ENCODE results near the gene NOS3. TPM values are rescaled to one million over a fixed set of nuclear protein-coding genes. Genes with fewer than 3 reads are reported as not detected.
A peak's percentile ranks its signal among the peaks of the same experiment; 100 is the strongest.

Gene NOS3
- total and polyA plus RNA-seq, 9 of the 15 experiments (the other 6 are each of a cell fraction or from before 2014, with no cell fraction given), result 1.1 to 121 (median 23.6) TPM

- TF ChIP-seq ZBTB11 (CRISPR knock-in tag; IDR thresholded peaks at IDR 0.05) (peak in 1 of 3 experiments; percentile 52; a peak in 1 of 6 replicates), CTBP1 (IDR thresholded peaks at IDR 0.05; ENCODE audit: borderline replicate concordance) (no peak; the same call in 1 of the 2 replicates), CBX2 (IDR thresholded peaks at IDR 0.05; ENCODE audit: insufficient read depth, low read length, poor library complexity, severe bottlenecking) (no peak), E2F5 (CRISPR knock-in tag; IDR thresholded peaks at IDR 0.05) (peak; percentile 75; the same call in 1 of the 2 replicates), U2AF1 (optimal IDR thresholded peaks at IDR 0.05; ENCODE audit: low read depth, low read length) (no peak), KDM5B (IDR thresholded peaks at IDR 0.05; ENCODE audit: insufficient replicate concordance, low read depth, low read length) (no peak), ZNF695 (CRISPR knock-in tag; IDR thresholded peaks at IDR 0.05) (no peak), SP1 (CRISPR knock-in tag; IDR thresholded peaks at IDR 0.05) (peak; percentile 52; the same call in 1 of the 2 replicates), EZH2 (IDR thresholded peaks at IDR 0.05; ENCODE audit: borderline replicate concordance, low read depth, low read length) (no peak), THRAP3 (IDR thresholded peaks at IDR 0.05; ENCODE audit: borderline replicate concordance) (no peak), ARID4B (CRISPR knock-in tag; IDR thresholded peaks at IDR 0.05) (peak; percentile 56), MLLT1 (IDR thresholded peaks at IDR 0.05) (no peak), ZBTB2 (IDR thresholded peaks at IDR 0.05) (no peak), KLF6 (CRISPR knock-in tag; IDR thresholded peaks at IDR 0.05; ENCODE audit: borderline replicate concordance) (no peak), OTX1 (CRISPR knock-in tag; IDR thresholded peaks at IDR 0.05) (no peak)
Observed at GRCh38 chr7:150983893-150984368, 6.9 kb upstream of the NOS3 start (continued).

Measured in K562 (cell line).